Stimulated activated CD4-positive, alpha-beta T cell treated with anti-CD3 and anti-CD28 coated beads, Interleukin-1b, Interleukin-23, amount 100 ng/mL, for 4 hours (primary cell): ENCODE data around the gene RFX2.
"Not testable (repeated sequence)": the region's sequence is repeated elsewhere in the genome, so short reads cannot be mapped to it uniquely, and the experiment has no call there.

Experiments
- DNase-seq, 2 donors: peaks; one replicate each; pipeline ENCODE4 v3.0.0-alpha.2; 2020; ENCODE audit warnings: low read depth in 2 of 2

RFX2 gene

DNA sequence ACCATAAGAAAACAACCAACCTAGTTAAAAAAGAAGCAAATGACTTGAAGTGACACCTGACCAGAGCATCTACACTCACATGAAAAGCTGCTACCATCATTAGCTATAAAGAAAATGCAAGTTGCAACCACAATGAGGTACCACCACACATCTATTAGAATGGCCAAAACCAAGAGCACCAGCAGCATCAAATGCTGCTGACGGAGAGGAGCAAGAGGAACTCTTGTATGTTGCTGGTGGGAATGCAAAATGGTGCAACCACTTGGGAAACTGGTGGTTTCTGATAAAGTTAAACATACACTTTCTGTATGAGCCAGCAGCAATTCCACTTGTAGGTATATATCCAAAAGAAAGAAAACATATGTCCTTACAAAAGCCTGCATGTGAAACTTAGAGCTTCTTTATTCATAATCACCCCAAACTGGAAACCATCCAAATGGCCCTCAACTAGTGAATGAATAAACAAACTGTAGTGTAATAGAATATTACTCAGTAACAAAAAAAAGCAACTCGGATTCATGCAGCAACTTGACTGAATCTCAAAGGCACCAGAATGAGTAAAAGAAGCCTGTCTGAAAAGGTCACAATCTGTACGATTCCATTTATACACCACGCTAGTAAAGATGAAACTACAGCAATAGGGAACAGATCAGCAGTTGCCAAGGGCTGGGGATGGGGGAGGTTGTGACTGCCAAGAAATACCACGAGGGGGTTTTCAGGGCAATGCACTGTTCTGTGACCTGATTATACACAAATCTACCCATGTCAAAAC is 71.5 kb downstream of the RFX2 start:
- no peak for DNase-seq

DNA sequence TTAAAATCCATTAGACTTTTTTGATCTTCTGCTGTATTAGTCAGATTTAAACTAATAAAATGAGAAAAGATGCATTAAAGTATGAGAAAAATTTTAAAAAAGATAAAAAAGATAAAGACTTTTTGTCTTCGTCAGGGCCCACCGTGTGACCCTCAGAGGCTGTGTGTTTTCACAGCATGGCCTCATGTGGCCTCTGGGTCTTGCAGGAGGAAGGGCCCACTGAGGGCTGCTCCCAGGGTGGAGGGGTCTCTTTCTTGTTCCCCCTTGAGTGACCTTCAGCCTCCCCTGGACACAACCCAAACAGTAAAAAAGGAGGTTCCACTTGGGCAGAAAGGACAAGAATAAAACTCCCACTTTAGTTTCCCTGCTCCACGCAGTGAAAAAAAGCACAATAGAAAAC is 75.3 kb downstream of the RFX2 start:
- DNase-seq, result no peak

GRCh38 chr19:6034512-6034911 is 75.8 kb downstream of the RFX2 start:
- no peak for DNase-seq

- DNase-seq, result no peak
Observed at GRCh38 chr19:6033744-6034264, 76.5 kb downstream of the RFX2 start.

DNA sequence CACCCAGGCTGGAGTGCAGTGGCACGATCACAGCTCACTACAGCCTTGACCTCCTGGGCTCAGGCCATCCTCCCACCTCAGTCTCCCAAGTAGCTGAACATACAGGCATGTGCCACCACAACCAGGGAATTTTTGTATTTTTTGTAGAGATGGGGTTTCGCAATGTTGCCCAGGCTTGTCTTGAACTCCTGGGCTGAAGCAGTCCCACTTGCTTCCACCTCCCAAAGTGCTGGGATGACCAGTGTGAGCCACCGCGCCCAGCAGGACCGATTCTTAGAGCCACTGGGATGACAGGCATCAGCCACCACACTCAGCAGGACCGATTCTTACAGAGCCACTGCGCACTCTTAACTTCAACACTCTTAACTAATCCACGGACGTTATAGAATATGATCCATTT is 77.5 kb downstream of the RFX2 start:
- DNase-seq, result no peak

DNA sequence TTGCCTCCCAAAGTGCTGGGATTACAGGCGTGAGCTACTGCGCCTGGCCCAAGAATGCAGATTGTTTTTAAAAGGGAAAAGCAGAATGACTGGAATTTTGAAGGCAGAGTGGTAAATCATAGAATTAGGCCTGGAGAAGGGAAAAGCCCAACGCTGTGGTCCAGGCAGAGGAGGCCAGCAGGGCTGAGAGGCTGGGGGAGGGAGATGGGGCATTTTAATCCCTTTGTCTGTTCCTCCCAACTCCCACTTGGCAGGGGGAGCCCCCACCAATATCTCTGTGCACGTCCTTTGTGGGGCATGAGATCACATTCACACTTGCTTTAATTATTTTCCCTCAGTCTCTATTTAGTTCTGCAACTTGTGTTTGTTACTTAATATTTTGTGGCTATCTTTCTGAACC is 77.9 kb downstream of the RFX2 start:
- DNase-seq, result no peak

- DNase-seq, result no peak
Observed at GRCh38 chr19:6030214-6030507, 80.1 kb downstream of the RFX2 start.

- DNase-seq, result no peak
Observed at GRCh38 chr19:6026390-6027227, 83.7 kb downstream of the RFX2 start.

GRCh38 chr19:6024756-6025155 is 85.5 kb downstream of the RFX2 start:
- DNase-seq, result not testable (repeated sequence)

- no peak for DNase-seq
Observed at GRCh38 chr19:6023936-6024335, 86.4 kb downstream of the RFX2 start.

DNA sequence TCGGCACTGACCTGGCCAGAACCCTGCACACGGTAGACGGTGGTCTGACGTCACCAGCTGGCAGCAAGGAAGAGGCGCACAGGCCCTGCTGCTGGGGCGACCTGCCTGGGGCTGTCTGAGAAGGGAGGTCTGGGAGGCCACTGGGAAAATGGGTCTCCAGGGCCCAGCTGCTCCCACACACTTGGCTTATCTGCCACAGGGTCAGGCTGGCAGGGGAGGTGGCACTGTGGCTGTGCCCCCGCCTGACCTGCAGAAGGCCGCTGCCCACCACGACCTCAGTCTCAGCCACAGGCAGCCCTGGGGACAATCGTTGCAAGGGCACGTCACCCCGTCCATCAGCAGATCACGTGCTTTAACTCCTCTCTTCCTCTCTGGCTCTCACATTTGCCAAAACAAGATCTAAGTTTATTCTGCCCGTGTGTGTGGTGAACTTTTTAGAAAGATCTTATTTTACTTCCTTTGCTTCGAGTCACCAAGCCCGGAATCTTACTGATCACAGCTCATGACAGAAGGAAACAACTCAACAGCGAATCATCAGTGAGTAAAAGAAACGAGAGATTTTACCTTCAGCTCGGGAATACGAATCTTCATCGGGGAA is 87.1 kb downstream of the RFX2 start:
- no peak for DNase-seq

- DNase-seq, result no peak
Observed at GRCh38 chr19:6022570-6023064, 87.7 kb downstream of the RFX2 start.

DNA sequence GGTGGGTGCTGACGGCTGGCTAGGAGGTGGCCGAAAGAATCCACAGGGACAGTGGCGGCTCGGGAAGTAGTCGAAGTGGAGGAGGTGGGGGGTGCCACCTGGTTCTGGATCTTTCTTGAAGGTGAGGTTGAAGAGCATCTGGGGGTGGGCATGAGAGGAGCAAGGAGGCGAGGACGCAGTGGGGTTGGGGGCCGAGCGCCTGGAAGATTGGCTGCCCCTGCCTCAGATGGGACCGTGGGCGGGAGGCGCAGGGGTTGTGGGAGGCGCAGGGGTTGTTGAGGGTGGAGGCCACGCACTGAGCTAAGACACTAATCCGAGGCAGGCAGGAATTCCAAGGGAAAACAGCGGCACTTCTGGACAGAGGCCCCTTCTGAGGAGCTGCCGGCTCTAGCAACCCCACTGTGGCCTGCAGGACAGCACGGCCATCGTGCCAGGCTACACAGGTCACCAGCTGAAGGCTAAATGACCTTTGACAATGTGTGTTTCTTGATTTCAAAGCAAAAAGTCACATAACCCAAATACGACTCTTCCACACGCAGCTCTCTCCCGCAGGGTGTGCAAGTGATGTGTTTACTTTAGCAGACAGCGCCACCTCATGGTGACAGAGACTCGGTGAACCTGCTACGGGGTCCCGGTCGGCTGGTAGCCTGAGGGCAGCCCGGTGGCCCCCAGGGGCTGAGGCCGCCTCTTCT is 88.3 kb downstream of the RFX2 start:
- DNase-seq, result peak; percentile 56 to 69

DNA sequence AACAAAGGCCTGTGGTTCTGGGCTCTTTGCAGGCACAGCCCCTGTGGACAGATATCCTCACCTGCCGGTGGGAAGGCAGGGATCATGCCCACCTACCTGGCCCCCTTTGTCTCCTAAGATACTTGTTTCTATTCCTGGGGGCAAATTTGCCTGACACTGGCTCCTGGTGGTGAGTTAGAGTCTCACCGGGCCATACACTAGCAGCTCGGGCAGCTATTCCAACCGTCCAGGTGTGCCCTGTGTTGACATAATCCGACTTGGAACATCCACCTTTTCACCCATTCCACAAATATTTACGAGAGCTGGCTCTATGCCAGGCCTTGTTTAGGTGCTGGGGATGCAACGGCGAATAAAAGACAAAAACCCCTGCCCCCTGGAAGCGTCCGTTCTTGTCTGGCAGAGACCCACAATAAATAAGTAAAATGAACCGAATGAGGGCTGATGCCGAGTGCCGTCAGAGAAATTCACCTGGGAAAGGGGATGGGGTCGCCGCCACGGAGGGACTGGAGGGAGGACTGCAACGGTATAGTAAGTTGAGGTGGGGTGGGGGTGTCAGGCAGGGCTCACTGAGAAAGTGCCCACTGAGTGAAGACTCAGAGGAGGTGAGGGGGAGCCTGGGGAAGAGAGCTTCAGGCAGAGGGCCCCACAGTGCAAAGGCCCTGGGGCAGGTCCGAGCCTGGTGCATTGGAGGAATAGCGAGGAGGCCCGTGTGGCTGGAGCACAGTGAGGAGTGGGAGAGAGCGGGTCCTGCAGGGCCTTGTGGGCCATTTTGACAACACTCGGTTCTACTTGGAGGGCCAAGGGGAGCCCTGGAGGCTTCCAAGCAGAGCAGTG is 89.1 kb downstream of the RFX2 start:
- no peak for DNase-seq

DNA sequence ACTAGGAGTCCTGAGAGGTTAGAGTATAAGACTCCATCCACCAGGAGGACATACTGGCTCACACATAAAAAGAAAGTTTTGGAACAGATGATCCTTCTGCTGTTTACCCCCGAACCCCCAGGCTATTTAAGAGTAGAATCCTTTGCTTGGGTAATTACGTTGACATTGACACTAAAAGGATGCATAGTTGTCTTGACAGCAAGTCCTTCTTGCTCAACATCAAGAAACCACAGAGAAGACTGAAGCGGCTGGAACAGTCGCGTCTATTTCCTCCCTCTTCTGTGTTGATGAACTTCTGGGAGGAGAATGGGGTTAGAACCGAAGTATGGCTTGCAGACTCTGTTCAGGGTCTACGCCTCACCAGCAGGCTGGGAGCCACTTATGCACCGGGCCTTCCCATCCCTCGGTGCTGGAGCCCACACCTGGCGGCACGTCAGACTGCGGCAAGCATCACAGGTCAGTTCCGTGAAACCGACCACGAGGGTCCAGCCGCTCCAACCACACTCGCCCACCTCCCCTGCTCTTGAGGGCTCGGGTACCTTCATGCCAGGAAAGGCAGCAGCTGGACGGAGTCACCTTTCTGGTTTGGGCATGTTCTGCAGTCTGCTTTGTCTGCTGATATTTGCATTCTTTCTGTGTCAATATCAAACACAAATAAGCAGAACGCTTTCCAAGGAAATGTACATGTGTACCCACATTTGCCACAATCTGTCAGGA is 90.0 kb downstream of the RFX2 start:
- no peak for DNase-seq

GRCh38 chr19:6018786-6019185 is 91.5 kb downstream of the RFX2 start:
- DNase-seq, result no peak

- DNase-seq, result no peak
Observed at GRCh38 chr19:6017576-6017975, 92.7 kb downstream of the RFX2 start.

DNA sequence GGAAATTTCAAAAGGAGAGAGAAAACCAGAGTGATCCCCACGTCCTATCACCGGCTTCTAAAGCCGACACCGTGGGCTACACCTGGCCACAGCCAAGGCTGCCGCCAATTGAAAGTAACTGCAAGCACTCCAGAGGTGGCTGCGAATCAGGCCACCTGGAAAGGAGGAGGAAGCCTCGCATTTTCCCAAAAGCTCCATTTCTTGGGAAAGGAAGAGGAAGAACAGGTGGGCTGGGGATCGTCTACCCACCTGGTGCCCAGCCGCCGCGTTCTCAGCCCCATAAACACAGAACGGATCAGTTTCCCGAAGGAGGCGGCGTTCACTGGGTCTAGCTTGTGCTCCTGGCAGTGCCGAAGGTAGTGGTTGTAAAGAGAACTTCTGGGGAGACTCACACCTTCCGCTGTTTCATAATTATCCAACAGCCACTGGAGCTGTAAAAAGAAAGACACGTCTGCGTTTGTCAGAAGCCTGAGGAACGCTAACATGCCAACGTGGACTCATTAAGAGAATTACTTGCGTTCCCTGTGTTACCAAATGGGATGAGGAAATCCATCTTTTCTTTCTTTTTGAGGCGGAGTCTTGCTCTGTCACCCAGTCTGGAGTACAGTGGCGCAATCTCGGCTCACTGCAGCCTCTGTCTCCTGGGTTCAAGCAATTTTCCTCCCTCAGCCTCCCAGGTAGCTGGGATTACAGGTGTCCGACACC is 94.3 kb downstream of the RFX2 start:
- no peak for DNase-seq

DNA sequence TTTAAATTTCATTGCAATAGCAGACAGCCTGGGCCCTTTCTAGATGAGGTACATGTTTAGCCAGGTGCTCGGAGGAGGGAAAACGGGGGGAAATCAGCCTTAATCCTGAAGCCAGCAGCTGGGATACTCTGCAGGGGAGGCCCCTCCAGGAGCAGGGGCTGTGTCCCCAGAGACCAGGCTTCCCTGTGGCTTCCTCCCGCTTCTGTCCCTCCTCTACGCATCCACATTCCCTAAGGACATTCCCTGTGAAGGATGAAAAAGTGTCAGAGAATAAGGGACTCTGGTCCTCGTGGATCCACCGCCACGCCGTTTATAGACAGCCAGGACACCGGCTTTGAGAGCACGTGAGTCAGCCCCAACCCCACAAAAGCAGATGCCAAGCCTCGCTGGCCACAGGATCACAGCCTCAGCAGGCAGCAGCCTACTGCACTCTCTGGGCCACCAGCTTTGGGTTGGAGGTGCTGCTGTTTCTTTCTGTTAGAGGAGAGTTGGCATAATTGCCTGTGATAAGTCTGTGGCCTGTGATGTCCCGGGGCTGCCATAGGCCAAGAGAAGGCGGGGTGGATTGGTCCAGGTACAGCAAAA is 95.7 kb downstream of the RFX2 start:
- DNase-seq, result no peak
